GM23248 (cell line): Measurements from ENCODE around the gene BTN1A1.

ENCODE experiments used
- EZH2 ChIP-seq: fragments of 200-600 bp; sonication (generic); IDR thresholded peaks from 2 replicates; pipeline ENCODE4 v1.6.1; 2018; ENCODE audit warnings: antibody characterized with exemption, mild to moderate bottlenecking; ENCODE audit not compliant: insufficient read depth, poor library complexity, severe bottlenecking
- EZH2phosphoT487 ChIP-seq: fragments of 200-600 bp; sonication (generic); IDR thresholded peaks from 2 replicates; pipeline ENCODE4 v1.6.1; 2018; ENCODE audit warnings: antibody characterized with exemption, moderate library complexity, mild to moderate bottlenecking, low read depth; ENCODE audit not compliant: insufficient read depth

DNA sequence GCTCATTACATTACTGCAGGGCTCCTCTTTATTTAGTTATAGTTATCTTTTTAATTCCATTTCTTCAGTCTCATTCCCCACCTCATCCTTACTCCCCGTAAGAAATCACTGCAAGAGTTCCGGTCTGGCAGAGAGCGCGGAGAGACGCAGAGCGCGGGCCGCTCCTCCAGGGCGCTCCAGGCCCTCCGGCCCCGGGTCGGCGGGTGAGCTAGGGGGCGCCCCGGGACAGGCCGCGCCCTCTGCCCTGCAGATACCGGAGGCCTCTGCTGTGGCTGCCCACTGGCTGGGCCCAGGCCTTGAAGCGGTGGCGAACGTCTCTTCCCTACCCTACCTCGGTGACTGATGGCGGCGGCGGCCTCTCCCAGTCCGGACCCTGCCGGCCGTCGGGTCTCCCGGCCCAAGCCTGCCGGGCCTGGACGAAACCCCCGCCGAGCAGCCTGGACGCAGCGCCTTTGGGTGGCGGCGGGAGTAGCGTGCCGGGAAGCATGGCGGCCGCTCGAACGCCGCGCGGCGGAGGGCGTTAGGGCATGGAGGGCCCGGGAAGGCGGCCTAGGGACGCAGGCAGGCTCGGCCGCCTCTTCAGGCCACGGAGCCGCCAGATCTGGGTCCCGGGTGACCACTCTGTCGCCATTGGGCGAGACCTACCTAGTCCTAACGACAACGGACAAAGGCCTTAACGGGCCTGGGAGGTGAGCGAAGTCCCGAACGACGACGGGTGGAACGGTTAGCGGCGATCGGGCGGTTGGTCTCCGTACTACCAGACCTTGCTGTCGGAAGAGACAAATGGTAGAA lies 21.7 kb downstream of the BTN1A1 start:
- no peak for TF ChIP-seq EZH2
- TF ChIP-seq EZH2phosphoT487: no peak
